Neural progenitor cell (in vitro differentiated cells): Measurements from ENCODE around the gene GPR34. TPM values are rescaled to one million over a fixed set of nuclear protein-coding genes. Genes with fewer than 3 reads are reported as not detected.
A peak's percentile ranks its signal among the peaks of the same experiment; 100 is the strongest.
"Not testable (repeated sequence)": the region's sequence is repeated elsewhere in the genome, so short reads cannot be mapped to it uniquely, and the experiment has no call there.

Experiments
- DNase-seq: peaks from one replicate; pipeline ENCODE4 v3.0.0-alpha.2; 2016; ENCODE audit warnings: low spot score
- H2AFZ ChIP-seq: fragments of 200-600 bp; sonication (generic); replicated peaks from 2 replicates; pipeline ENCODE4 v1.6.1; 2016; ENCODE audit warnings: antibody characterized with exemption
- H3F3A ChIP-seq: fragments of 200-600 bp; sonication (generic); 2 replicates; pipeline ENCODE4 v1.6.1; 2016; ENCODE audit warnings: antibody characterized with exemption, low read depth
- H3K27ac ChIP-seq: fragments of 200-600 bp; sonication (generic); 2 replicates; pipeline ENCODE4 v1.5.1; 2016; ENCODE audit warnings: mild to moderate bottlenecking
- H3K27me3 ChIP-seq: fragments of 200-600 bp; sonication (generic); 2 replicates; pipeline ENCODE4 v1.6.1; 2016; ENCODE audit warnings: mild to moderate bottlenecking, moderate library complexity
- H3K36me3 ChIP-seq: fragments of 200-600 bp; sonication (generic); 2 replicates; pipeline ENCODE4 v1.5.1; 2016
- H3K4me1 ChIP-seq: fragments of 200-600 bp; sonication (generic); 2 replicates; pipeline ENCODE4 v1.6.1; 2016; ENCODE audit warnings: mixed run types
- H3K4me2 ChIP-seq: fragments of 200-600 bp; sonication (generic); 2 replicates; pipeline ENCODE4 v1.6.1; 2016
- H3K4me3 ChIP-seq: fragments of 200-600 bp; sonication (generic); 2 replicates; pipeline ENCODE4 v1.5.1; 2016
- H3K79me2 ChIP-seq: fragments of 200-600 bp; sonication (generic); 2 replicates; pipeline ENCODE4 v1.6.1; 2016; ENCODE audit warnings: low read depth
- H3K9ac ChIP-seq: fragments of 200-600 bp; sonication (generic); 2 replicates; pipeline ENCODE4 v1.6.1; 2016
- H3K9me3 ChIP-seq: fragments of 200-600 bp; sonication (generic); 2 replicates; pipeline ENCODE4 v1.5.1; 2016; ENCODE audit warnings: low read depth
- H4K20me1 ChIP-seq: fragments of 200-600 bp; sonication (generic); 2 replicates; pipeline ENCODE4 v1.6.1; 2016; ENCODE audit warnings: low read depth
- H3K27ac Mint-ChIP-seq: 3 replicates; pipeline ENCODE4 v1.8.0; 2021; ENCODE audit warnings: mixed read lengths
- H3K27me3 Mint-ChIP-seq: 2 replicates; pipeline ENCODE4 v1.8.0; 2022; ENCODE audit warnings: low read depth, mild to moderate bottlenecking, inconsistent platforms, moderate library complexity, mixed read lengths; ENCODE audit not compliant: insufficient read depth
- H3K36me3 Mint-ChIP-seq: 3 replicates; pipeline ENCODE4 v1.8.0; 2021; ENCODE audit warnings: mixed read lengths
- H3K4me1 Mint-ChIP-seq: 3 replicates; pipeline ENCODE4 v1.8.0; 2021; ENCODE audit warnings: mixed read lengths
- H3K4me3 Mint-ChIP-seq: 3 replicates; pipeline ENCODE4 v1.8.0; 2021; ENCODE audit warnings: mild to moderate bottlenecking, moderate library complexity, mixed read lengths
- H3K9me3 Mint-ChIP-seq: 3 replicates; pipeline ENCODE4 v1.8.0; 2020; ENCODE audit warnings: mixed read lengths
- CTCF ChIP-seq: fragments of 200-600 bp; sonication (generic); IDR thresholded peaks from 2 replicates; pipeline ENCODE4 v1.5.1; 2017; ENCODE audit warnings: antibody characterized with exemption, mild to moderate bottlenecking
- EZH2 ChIP-seq: fragments of 200-600 bp; sonication (generic); IDR thresholded peaks from 2 replicates; pipeline ENCODE4 v1.6.1; 2017; ENCODE audit warnings: antibody characterized with exemption, mild to moderate bottlenecking, moderate library complexity
- EZH2phosphoT487 ChIP-seq: fragments of 200-600 bp; sonication (generic); IDR thresholded peaks from 2 replicates; pipeline ENCODE4 v1.6.1; 2017; ENCODE audit warnings: antibody characterized with exemption
- total RNA-seq: library from RNA; depleted of rRNA; stranded (reverse); fragments of >200 nt; gene quantifications from 2 replicates; pipeline ENCODE4 v1.2.3, GENCODE V29; 2015; ENCODE audit warnings: low replicate concordance

GPR34 gene
- total RNA-seq, 1 donor from 2014 or later, result not detected

GRCh38 chrX:41716767-41717473 lies 28.1 kb downstream of the GPR34 start:
- Histone ChIP-seq H4K20me1 (no peaks in the 10 kb centered on the region), H3K9ac (no peak overlapping the region), H3K4me2 (no peak overlapping the region), H3K27me3 (no peaks in the 10 kb centered on the region), H3K79me2 (no peaks in the 10 kb centered on the region), H2AFZ (no peak overlapping the region), H3K9me3 (no peaks in the 10 kb centered on the region), H3K36me3 (no peaks in the 10 kb centered on the region), H3K27ac (no peak overlapping the region), H3F3A (peaks cover 21% of the 10 kb centered on the region), H3K4me1 (peaks cover 33% of the 10 kb centered on the region), H3K4me3 (no peak overlapping the region)
- TF ChIP-seq EZH2 (no peak), EZH2phosphoT487 (no peak), CTCF (no peak)
- H3K27me3 Mint-ChIP-seq, result no peaks in the 10 kb centered on the region
- peaks cover 7% of the 10 kb centered on the region for H3K36me3 Mint-ChIP-seq
- H3K9me3 Mint-ChIP-seq, result peaks cover 9% of the 10 kb centered on the region
- peaks cover 15% of the 10 kb centered on the region for H3K4me1 Mint-ChIP-seq
- H3K27ac Mint-ChIP-seq, result no peak overlapping the region
- no peak overlapping the region for H3K4me3 Mint-ChIP-seq
- no peak for DNase-seq

- Mint-ChIP-seq H3K4me1 (peaks cover 15% of the 10 kb centered on the region), H3K36me3 (peaks cover 7% of the 10 kb centered on the region), H3K4me3 (no peak overlapping the region), H3K27me3 (no peaks in the 10 kb centered on the region), H3K9me3 (peaks cover 9% of the 10 kb centered on the region), H3K27ac (peak overlapping the region; percentile 95)
- Histone ChIP-seq H3F3A (peaks cover 21% of the 10 kb centered on the region), H3K36me3 (no peaks in the 10 kb centered on the region), H3K79me2 (no peaks in the 10 kb centered on the region), H3K27ac (peak overlapping the region; percentile 62), H2AFZ (no peak overlapping the region), H3K4me1 (peaks cover 30% of the 10 kb centered on the region), H4K20me1 (no peaks in the 10 kb centered on the region), H3K9me3 (no peaks in the 10 kb centered on the region), H3K4me2 (peak overlapping the region; percentile 17), H3K4me3 (peak overlapping the region; percentile 3), H3K27me3 (no peaks in the 10 kb centered on the region), H3K9ac (no peak overlapping the region)
- TF ChIP-seq EZH2phosphoT487 (no peak), EZH2 (no peak), CTCF (peak; percentile 43)
- DNase-seq, result peak; percentile 83
Measured at GRCh38 chrX:41718481-41719235, 29.9 kb downstream of the GPR34 start.

- H3K36me3 ChIP-seq, H3K4me3 ChIP-seq, H3K27me3 Mint-ChIP-seq, H3K27ac Mint-ChIP-seq, H3K4me3 Mint-ChIP-seq, H3K36me3 Mint-ChIP-seq, DNase-seq, H3K27me3 ChIP-seq, H3K79me2 ChIP-seq, H2AFZ ChIP-seq, H3K9ac ChIP-seq, H3K9me3 Mint-ChIP-seq, H4K20me1 ChIP-seq, H3K9me3 ChIP-seq: not testable (repeated sequence)
- Histone ChIP-seq H3K4me2 (peak overlapping the region; percentile 17), H3K27ac (peak overlapping the region; percentile 62), H3K4me1 (peaks cover 28% of the 10 kb centered on the region), H3F3A (peaks cover 21% of the 10 kb centered on the region)
- H3K4me1 Mint-ChIP-seq, result peaks cover 15% of the 10 kb centered on the region
Measured at GRCh38 chrX:41719610-41720009, 30.8 kb downstream of the GPR34 start.
